ENCODE results near the gene CGB7.

Gene CGB7

GRCh38 chr19:49014870-49015255 is 42.7 kb downstream of the CGB7 start:
- no peak for DNase-seq

DNA sequence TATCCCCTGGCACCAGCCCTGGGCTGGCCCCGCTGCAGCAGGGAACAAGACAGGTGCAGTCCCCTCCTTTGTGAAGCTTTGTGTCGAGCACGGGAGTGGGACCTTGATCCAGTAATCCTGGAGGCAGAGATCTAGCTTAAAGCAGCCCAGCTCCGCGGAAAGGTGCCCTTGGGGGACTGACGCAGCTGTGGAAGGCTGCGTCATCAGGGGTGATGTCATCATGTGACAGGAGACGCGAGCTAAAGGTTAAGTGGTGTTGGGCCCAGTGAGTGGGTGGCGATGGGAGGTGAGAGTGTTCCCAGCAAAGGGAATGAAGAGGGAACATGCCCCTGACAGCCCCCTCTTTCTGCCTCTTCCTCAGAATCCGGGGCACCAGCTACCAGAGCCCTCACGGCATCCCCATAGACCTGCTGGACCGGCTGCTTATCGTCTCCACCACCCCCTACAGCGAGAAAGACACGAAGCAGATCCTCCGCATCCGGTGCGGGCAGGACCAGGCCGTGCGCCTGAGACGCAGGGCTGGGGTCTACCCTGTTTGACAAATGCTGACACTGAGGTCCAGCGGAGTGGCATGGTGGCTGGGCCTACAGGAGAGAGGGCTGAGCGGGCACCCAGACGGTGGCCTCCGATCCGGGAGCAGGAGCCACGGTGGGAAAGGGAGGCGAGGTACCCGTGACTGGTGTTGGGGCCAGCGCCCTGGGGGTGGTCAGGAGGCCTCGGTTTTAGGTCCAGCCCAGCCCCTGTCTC is 43.3 kb downstream of the CGB7 start:
- no peak for DNase-seq

GRCh38 chr19:49011194-49011593 is 46.4 kb downstream of the CGB7 start:
- no peak for DNase-seq

DNA sequence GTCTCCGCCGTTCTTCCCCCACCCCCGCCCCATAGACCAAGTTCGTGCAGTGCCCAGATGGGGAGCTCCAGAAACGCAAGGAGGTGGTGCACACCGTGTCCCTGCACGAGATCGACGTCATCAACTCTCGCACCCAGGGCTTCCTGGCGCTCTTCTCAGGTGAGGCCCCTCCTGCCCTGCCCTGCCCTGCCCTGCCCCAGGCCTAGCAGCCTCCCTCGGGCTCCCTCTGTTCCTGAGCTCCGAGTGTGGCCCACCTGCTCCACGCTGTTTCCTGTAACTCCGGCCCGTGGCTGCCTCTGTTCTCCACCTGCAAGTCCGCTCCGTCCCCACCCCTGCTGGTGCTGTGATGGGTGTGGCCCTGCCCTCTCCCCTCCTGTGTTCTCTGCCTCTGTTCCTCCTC is 47.1 kb downstream of the CGB7 start:
- no peak for DNase-seq

- no peak for DNase-seq
Measured at GRCh38 chr19:49009828-49010227, 47.7 kb downstream of the CGB7 start.

DNA sequence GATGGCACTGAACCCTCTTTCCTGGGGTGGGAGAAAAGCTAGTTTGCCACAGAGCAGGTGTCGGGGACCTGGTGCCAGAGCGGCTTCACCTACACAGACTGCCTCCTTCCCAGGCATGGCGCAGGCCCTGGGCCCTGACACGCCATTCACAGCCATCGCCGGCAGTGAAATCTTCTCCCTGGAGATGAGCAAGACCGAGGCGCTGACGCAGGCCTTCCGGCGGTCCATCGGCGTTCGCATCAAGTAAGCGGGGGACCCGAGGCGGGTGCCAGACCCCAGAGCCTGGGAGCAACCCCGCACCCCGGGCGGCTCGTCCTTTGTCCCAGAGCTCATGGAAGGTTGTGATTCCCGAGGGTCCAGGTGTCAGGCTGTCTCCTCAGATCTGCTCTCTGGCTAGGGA is 50.6 kb downstream of the CGB7 start:
- DNase-seq: no peak

GRCh38 chr19:49004964-49005614 is 52.5 kb downstream of the CGB7 start:
- no peak for DNase-seq

All from fibroblast of skin of back (primary cell).